CD4-positive, alpha-beta T cell treated with Interleukin-4 for 1 hour (primary cell): ENCODE measurements around the gene MYMX.
A peak's percentile ranks its signal among the peaks of the same experiment; 100 is the strongest.
"Not testable (repeated sequence)": the region's sequence is repeated elsewhere in the genome, so short reads cannot be mapped to it uniquely, and the experiment has no call there.

Experiments used
- DNase-seq, 2 donors: peaks; one replicate each; pipeline ENCODE4 v3.0.0-alpha.2; 2020 to 2022

Gene MYMX

DNA sequence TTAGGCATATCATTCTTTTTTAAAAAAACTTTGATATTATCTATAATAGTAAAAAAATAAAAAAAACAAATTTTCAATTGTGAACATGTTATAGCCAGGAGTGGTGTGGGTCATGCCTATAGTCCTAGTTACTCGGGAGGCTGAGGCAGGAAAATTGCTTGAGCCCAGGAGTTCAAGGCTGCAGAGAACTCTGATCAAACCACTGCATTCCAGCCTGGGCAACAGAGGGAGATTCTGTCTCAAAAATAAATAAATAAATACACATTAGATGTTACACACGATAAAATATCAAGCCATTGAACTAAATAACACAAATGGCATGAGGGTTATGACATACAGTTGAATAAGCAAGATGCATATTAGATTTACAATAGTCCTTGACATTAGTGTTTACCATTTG is 27.9 kb upstream of the MYMX start:
- no peak for DNase-seq

DNA sequence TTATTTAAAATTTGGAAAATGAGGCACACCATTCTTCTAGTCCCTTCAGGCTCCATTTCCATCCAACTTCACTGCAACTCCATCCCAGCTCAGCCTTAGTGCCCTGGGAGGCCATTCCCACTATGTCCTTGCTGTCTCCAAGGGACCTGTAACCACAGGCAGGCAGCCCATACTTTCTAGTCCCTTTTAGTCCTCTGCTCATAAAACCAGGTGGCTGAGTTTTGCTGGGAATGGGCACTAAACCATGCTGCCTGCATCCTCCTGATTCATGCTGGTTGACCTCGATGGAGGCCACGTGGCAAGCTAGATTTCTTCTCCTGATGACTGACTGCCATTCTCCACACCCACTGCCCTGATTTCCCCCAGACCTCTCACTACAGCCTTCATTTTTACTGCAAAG is 27.5 kb upstream of the MYMX start:
- DNase-seq, result no peak

DNA sequence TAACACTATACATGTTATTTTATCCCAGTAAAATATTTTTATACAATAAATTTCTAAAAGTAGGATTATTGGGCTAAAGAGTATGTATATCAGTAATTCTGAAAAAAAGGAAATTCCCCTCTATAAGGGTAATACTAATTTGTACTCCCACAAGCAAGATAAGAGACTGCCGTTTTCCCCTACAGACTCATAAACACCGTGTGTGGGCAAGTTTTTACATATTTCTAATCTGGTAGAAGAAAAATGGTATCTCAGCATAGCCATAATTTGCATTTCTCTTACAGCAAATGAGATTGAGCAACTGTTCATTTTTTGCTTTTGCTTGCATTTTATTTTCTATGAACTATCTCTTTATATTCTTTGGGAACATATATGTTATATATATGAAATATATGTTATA is 26.0 kb upstream of the MYMX start:
- DNase-seq, result no peak

DNA sequence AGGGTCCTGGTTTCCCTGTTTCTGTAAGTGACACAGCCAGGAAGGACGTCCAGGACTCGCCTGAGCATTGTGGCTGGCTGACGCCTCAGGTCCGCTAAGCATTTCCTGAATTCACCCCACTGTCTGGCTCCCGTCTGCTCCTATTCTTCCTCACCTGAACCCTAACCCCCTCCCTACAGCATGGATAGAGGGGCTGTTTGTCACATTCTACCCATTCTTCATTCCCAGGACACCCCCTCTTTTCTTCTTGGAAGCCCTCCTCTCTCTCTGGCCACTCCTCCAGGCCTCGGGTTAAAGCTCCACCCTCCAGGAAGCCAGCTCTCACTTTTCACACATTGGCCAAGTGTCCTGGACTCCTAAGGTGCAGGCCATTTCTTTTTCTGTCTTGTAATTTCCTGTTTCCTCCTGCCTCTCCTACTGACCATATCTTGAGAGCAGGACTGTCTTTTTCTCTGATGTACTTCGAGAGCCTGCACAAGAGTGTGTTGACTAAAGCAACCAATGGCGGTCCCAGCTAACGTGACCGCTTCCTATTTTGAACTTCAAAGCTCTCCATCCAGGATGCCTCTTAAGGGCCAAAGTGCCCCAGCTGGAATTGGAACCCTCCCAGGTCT is 24.2 kb upstream of the MYMX start:
- no peak for DNase-seq

DNA sequence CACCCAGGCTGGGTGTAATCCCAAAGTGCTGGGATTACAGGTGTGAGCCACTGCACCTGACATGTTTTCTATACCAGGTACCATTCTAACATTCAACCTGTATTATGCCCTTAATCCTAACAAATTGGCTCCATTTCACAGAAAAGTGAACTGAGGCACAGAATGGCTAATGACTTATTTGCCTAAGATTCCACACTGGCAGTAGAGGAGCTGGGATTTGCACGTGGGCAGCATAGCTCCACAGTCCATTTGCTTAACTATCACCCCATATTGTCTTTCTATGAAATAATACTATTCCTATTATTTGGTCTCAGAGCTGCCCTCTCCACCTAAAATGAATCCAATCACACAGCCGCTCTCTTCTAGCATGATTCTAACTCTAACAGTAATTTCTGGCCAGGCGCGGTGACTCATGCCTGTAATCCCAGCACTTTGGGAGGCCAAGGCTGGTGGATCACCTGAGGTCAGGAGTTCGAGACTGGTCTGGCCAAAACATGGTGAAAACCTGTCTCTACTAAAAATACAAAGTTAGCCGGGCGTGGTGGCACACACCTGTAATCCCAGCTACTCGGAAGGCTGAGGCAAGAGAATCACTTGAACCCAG is 23.3 kb upstream of the MYMX start:
- no peak for DNase-seq

DNA sequence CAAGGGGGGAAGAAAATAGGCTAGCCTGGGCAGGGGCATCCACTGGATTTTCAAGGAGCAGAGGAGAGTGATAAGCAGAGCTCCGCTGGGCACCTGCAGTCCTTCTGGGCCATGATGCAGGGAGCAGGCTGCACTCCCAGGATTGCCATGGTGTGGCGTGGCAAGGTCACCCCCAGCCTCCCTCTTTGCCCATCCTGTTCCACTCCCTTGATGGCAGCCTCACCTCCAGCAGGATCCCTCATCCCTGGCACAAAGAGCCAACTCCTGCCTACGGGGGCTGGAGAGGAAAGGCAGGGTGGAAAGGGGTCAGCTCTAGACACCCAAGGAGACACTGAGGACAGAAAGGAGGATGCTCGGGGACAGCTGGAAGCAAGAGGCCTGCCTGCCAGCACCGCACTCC is 22.4 kb upstream of the MYMX start:
- no peak for DNase-seq

DNA sequence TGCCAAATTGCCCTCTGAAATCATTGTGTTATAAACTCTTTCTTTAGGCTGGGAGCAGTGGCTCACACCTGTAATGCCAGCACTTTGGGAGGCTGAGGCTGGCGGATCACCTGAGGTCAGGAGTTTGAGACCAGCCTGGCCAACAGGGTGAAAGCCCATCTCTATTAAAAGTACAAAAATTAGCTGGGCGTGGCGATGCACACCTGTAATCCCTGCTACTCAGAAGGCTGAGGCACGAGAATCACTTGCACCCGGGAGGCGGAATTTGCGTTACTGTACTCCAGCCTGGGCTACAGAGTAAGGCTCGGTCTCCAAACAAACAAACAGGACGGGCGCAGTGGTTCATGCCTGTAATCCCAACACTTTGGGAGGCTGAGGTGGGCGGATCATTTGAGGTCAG is 20.4 kb upstream of the MYMX start:
- DNase-seq, result not testable (repeated sequence)

DNA sequence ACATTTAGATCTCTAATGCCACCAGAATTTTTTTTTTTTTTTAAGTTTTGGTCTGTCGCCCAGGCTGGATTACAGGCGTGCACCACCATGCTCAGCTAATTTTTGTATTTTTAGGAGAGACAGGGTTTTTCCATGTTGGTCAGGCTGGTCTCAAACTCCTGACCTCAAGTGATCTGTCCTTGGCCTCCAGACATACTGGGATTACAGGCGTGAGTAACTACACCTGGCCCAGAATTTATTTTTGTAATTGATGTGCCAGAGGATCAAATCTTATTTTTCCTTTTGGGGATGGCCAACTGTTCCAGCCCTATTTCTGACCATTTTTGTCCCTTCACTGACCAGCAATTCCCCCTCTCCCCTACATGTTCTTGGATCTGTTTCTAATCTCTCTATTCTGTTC is 18.0 kb upstream of the MYMX start:
- no peak for DNase-seq

DNA sequence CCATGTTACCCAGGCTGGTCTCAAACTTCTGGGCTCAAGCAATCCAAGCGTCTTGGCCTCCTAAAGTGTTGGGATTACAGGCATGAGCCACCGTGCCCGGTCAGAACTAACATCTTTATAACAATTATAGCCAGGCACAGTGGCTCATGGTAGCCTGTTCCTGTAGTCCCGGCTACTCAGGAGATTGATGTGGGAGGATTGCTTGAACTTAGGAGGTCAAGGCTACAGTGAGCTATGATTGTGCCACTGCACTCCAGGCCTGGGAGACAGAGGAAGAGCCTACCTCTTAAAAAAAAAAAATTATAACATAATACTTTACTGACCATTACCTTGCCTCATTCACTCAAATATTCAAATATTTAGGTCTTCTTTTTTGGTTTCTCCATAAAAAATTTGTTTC is 16.8 kb upstream of the MYMX start:
- no peak for DNase-seq

DNA sequence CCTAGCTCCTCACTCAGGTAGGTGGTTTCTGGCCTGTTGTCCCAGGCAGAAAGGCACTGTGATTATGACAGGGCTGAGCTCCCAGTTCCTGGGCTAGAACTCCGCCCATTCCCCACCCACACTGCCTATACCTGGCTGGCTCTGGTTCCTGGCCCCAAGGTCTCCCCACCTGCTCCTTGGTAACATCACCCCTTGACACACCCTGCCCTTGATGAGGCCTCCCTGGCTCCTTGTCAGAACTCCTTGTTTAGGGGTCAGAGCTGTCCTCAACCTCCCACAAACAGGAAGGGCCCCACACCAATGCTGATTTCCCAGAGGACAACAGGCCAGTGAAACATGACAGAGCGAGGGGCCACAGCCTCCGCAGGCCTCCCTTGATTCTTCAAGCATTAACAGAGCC is 15.5 kb upstream of the MYMX start:
- no peak for DNase-seq

DNA sequence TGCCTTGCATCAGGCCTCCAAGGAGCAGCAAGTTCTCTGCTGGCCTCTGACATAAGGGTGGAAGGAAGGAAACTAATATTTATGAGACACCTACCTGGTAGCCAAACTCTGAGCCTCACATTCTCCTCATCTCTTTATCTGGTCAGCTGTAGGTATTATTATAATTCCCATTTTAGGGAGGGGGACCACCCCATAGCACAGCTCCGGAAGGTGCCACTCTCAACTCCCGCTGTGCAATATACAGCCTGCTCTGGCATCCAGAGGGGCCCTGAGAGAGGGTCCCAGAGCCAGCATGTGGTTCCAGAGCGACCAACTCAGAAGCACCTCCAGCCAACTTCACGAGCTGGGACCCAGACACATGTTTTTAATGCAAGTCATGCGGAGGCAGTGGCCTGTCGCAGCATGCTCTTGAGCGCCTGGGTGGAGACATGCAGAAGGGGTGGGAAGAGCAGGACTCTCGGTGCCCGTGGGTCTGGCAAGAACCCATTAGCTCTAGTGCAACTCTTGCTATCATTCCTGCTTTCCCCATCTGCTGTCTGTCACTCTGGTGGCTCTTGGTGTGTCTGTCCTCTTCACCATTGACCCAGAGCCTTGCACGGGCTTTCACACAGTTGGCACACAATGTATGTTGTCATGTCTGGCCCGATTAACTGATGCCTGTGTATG is 15.0 kb upstream of the MYMX start:
- DNase-seq, result no peak

DNA sequence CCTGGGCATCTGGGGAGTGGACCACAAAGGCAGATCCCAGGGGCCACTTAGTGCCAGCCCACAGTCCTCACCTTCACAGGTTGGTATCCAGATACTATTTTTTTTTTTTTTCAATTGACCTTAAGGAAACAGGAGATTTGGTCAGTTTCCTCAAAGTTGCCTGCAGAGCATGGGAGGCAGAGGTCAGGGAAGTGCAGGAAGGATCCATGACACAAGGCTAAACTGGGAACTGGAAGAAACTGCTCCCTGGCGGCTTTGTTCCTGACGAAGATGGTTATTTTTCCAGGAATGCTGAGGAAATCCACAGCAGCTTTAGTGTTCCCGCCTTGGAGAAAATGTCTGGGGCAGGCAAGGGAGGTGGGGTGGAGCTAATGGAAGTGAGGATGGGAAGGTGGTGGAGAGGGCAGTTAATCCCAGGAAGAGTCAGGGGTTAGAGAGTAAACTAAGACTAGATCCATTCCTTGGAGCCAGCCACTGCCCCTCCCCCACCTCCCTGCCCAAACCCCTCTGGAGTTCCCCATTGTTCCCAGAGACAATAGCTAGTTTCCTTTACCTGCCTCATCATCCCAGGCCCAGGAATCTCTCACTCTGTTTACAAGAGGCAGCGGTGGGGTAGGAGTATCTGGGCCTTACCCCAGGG is 14.3 kb upstream of the MYMX start:
- no peak for DNase-seq

DNA sequence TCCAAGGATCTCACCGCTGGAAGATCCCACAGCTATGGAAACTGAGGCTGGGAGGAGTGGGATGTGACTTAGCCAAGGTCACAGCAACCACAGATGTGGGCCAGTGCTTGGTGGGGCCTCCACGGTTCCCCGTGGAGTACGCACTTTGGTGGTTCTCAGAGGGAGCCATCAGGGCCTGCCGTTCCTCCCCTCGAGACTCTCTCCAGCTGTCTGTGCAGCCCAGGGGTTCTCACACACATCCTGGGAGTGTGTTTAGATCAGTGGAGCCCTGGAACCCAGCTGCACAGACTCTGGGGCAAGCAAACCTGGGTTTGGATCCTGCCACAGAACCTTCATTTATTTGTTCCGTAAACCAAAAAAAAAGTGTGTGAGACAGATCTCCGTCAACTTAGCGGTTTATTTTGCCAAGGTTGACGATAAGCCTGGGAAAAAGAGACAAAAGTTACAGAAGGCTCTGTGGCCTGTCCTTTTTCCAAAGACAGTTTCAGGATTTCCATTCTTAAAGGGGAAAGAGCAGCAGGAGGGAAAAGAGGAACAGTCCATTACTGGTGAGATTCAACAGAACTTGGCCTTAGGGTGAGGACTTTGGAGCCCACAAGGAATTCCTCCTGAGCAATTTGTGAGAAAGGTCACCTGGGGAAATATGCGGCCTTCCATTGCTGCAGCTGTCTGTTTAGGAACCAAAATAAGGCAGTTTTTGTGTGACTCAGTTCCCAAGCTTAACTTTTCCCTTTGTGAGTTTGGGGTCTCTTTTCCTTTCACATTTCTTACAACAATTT is 13.6 kb upstream of the MYMX start:
- DNase-seq, result no peak

DNA sequence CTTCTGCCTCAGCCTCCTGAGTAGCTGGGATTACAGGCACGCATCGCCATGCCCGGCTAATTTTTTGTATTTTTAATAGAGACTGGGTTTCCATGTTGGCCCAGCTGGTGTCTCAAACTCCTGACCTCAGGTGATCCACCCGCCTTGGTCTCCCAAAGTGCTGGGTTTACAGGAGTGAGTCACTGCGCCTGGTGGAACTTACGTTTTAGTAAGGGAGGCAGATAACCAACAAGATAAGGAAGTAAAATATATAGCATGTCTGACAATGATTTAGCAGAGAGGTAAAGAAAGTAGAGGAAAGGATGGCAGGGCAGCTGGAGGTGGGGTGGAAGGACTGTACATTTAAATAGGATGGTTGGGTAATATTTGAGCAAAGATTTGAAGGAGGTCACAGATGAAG is 12.8 kb upstream of the MYMX start:
- no peak for DNase-seq

DNA sequence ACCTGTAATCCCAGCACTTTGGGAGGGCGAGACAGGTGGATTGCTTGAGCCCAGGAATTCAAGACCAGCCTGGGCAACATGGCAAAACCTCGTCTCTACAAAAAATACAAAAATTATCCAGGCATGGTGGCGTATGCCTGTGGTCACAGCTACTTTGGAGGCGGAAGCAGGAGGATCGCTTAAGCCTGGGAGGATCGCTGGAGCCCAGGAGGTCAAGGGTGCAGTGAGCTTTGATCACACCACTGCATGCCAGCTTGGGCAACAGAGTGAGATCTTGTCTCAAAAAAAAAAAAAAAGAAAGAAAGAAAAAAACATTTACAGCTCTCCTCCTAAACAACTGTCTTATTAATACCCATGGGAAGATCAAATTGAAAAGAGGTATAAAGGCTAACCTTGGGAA is 8.8 kb upstream of the MYMX start:
- DNase-seq, result no peak

DNA sequence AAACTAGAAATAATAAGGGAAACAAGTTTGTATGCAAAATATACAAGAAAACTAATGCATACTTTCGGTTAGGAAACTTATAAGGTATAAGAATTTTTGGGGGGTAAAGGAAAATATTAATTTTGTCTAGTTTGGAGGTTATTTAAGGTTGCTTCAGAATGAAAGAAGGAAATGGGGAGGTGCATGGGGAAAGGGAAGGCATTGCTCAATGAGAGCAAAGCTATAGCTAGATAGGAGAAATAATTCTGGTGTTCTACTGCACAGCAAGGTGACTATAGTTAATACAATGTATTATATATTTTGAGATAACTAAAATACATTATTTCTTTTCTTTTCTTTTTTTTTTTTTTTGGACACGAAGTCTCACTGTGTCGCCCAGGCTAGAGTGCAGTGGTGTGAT is 5.4 kb upstream of the MYMX start:
- no peak for DNase-seq

DNA sequence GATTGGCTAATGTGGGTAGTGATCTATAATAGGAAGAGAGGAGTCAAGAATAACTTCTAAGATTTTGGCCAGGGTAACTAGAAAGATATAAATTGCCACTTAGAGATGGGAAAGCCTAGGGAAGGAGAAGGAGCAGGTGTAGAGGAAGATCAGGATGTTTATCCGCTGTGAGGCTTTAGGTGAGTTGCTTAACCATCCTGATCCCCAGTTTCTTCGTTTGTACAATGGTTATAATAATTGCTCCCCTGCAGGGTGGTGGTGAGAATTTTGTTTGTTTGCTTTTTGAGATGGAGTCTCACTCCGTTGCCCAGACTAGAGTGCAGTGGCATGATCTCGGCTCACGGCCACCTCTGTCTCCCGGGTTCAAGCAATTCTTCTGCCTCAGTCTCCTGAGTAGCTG is 2.4 kb upstream of the MYMX start:
- no peak for DNase-seq

DNA sequence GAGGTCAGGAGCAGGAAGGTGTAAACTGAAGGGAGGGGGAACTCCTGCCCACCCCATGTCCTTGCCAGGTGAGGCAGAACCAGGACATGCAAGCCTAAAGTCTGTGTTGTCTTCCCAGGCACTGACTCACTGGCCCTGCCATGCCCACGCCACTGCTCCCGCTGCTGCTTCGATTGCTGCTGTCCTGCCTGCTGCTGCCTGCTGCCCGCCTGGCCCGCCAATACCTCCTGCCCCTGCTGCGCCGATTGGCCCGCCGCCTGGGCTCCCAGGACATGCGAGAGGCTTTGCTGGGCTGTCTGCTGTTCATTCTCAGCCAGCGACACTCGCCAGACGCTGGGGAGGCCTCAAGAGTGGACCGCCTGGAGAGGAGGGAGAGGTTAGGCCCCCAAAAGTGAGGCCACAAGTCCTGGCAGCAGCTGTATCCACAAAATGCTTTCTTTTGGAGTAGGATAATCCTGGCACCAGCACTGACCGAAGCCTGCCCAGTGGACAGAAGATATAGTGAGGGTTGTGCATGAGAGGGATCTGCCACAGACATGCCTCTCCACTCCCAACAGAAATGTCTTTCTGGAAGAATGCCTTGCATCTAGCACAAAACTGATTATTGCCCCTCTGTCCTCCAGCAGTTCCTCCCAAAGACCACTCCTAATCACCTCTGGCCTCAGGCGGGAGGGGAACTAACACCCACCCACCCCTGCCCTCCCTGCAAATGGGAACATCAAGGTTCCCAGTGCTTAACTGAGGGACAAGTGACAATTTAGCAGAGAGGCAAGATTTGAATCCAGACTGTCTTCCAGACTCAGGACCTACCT is 812 bp downstream of the MYMX start:
- DNase-seq, result no peak

DNA sequence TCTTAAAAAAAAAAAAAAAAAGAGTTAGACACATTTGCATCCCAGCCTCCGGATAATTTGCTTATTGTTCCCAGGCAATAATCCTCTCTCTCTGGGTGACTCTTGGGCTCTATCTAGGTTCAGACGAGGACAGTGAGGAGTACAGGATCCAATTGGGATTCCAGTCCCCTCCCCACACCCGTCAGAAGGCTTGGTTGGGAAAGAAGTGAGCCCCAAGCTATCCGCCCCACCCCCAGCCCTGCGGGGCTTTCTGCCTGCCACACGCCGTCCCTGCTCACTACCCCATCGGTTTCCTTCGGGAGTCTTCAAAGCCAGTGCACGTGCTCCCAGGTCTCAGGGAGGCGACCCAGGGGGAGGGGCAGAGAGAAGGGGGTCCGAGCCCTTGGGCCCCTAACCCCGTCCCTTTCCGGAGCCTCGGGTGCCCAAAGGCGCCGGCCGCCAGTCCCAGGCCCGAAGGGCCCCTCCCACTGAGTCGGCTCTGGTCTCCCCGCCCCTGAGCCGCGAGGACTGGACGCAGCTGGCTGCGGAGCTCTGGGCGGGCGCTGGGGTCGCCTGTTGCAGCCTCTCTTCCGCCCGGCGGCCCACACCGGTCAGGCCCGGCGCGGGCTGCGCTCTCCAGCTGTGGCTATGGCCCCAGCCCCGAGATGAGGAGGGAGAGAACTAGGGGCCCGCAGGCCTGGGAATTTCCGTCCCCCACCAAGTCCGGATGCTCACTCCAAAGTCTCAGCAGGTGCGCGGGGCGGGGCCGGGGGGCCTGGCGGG is 2.5 kb downstream of the MYMX start:
- DNase-seq, result peak in 1 of 2 donors; percentile 27

DNA sequence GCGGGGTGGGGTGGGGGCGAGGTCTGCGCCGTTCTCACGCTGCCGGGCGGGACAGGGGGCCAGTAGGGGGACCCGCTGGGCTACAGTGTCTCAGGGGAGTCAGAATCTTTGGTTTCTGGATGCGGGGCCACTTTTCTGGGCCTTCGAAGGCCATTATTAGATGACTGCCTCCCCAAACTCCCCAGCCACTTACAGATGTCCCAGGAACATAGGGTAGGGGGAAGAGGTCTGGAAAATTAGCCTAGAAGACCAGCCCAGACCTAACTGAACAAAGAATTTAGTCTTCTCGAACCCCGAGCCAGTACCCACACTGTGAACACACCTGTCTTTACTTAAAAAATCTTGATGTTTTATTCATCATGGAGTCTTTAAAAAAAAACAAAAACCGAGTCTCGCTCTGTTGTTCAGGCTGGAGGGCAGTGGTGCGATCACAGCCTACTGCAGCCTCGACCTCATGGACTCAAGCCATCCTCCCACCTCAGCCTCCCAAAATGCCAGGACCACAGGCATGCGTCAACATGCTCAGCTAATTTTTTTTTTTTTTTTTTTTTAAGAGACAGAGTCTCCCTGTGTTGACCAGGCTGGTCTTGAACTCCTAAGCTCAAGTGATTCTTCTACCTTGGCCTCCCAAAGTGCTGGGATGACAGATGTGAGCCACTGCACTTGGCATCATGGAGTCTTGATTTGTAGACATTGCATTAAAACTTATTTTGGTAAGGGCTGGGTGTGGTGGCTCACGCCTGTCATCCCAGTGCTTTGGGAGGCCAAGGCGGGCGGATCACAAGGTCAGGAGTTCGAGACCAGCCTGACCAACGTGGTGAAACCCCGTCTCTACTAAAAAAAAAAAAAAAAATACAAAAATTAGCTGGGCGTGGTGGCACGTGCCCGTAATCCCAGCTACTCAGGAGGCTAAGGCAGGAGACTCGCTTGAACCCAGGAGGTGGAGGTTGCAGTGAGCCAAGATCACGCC is 3.4 kb downstream of the MYMX start:
- no peak for DNase-seq

DNA sequence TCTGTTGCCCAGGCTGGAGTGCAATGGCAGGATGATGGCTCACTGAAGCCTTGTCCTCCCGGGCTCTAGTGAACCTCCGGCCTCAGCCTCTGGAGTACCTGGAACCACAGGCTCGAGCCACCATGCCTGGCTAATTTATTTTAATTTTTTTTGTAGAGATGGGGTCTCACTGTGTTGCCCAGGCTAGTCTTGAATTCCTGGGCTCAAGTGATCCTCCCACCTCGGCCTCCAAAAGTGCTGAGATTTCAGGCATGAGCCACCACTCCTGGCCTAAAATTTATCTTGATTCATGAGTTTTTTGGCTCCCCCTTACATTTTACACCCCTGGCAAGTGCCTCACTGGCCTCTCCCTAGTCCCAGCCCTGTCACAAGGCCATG is 4.2 kb downstream of the MYMX start:
- DNase-seq, result no peak
